ENCODE measurements around the gene ZCCHC14. TPM values are rescaled to one million over a fixed set of nuclear protein-coding genes. Genes with fewer than 3 reads are reported as not detected.

The ZCCHC14 gene
- total and polyA plus RNA-seq, 2 of the 13 experiments (the other 11 are each of a cell fraction or from before 2014, with no cell fraction given), result 12.4 to 12.5 TPM

DNA sequence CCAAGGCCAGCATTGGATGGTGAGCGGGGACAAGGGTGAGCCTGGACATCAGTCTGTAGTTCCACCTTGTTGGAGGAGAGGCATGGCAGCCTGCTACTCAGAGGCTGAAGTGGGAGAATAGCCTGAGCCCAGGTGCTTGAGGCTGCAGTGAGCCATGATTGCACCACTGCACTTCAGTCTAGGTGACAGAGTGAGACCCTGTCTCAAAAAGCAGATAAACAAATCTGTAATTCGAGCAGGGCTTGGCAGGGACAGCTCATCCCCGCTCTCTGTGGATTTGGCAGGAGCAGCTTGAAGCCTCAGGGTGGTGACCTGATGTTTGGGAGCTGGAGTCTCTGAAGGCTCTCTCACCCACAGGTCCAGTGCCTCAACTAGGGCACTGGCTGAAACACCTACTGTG lies 38.6 kb upstream of the ZCCHC14 start (continued):
- TF ChIP-seq GLI4 (CRISPR knock-in tag; IDR thresholded peaks at IDR 0.05; ENCODE audit: borderline replicate concordance) (no peak), GATAD2A (CRISPR knock-in tag; IDR thresholded peaks at IDR 0.05) (no peak), SOX6 (IDR thresholded peaks at IDR 0.05) (no peak), SOX6 (CRISPR knock-in tag; IDR thresholded peaks at IDR 0.05) (peak; percentile 13; the same call in 1 of the 2 replicates), ZNF772 (CRISPR knock-in tag; IDR thresholded peaks at IDR 0.05) (no peak), BHLHE40 (IDR thresholded peaks at IDR 0.05; ENCODE audit: low read length) (no peak), MLLT10 (CRISPR knock-in tag; IDR thresholded peaks at IDR 0.05) (no peak), ZMYM4 (CRISPR knock-in tag; IDR thresholded peaks at IDR 0.05) (0 out of 2 replicates have a peak, but pooled peaks have one; percentile 53), HDAC1 (CRISPR knock-in tag; IDR thresholded peaks at IDR 0.05) (peak; percentile 48; the same call in 1 of the 2 replicates), ZBTB42 (CRISPR knock-in tag; IDR thresholded peaks at IDR 0.05) (no peak), ASH2L (IDR thresholded peaks at IDR 0.05; ENCODE audit: insufficient read length, low read depth, low read length) (no peak), POLR2AphosphoS2 (IDR thresholded peaks at IDR 0.05; ENCODE audit: low read depth, low read length) (no peak), ZNF138 (CRISPR knock-in tag; IDR thresholded peaks at IDR 0.05; ENCODE audit: low read depth) (no peak), ETV5 (CRISPR knock-in tag; IDR thresholded peaks at IDR 0.05; ENCODE audit: borderline replicate concordance) (0 out of 2 replicates have a peak, but pooled peaks have one; percentile 12), SP4 (CRISPR knock-in tag; IDR thresholded peaks at IDR 0.05) (no peak), ELF1 (CRISPR knock-in tag; IDR thresholded peaks at IDR 0.05) (no peak), ZSCAN25 (CRISPR knock-in tag; IDR thresholded peaks at IDR 0.05) (no peak), ZBTB3 (CRISPR knock-in tag; IDR thresholded peaks at IDR 0.05; ENCODE audit: borderline replicate concordance, low read depth) (no peak), MBD4 (IDR thresholded peaks at IDR 0.05; ENCODE audit: borderline replicate concordance, low read length) (no peak), CCAR2 (optimal IDR thresholded peaks at IDR 0.05; ENCODE audit: low read depth, low read length) (no peak), PAF1 (CRISPR knock-in tag; IDR thresholded peaks at IDR 0.05) (no peak), ADNP (CRISPR knock-in tag; IDR thresholded peaks at IDR 0.05) (no peak), TOPORS (CRISPR knock-in tag; IDR thresholded peaks at IDR 0.05) (no peak)
- TF ChIP-seq, protein P1, sequence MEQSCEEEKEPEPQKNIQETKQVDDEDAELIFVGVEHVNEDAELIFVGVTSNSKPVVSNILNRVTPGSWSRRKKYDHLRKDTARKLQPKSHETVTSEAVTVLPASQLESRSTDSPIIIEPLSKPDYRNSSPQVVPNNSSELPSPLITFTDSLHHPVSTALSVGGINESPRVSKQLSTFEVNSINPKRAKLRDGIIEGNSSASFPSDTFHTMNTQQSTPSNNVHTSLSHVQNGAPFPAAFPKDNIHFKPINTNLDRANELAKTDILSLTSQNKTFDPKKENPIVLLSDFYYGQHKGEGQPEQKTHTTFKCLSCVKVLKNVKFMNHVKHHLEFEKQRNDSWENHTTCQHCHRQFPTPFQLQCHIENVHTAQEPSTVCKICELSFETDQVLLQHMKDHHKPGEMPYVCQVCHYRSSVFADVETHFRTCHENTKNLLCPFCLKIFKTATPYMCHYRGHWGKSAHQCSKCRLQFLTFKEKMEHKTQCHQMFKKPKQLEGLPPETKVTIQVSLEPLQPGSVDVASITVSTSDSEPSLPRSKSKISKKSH (CRISPR knock-in tag; IDR thresholded peaks at IDR 0.05; ENCODE audit: borderline replicate concordance), result 0 out of 2 replicates have a peak, but pooled peaks have one; percentile 51
- TF ChIP-seq, protein P2, sequence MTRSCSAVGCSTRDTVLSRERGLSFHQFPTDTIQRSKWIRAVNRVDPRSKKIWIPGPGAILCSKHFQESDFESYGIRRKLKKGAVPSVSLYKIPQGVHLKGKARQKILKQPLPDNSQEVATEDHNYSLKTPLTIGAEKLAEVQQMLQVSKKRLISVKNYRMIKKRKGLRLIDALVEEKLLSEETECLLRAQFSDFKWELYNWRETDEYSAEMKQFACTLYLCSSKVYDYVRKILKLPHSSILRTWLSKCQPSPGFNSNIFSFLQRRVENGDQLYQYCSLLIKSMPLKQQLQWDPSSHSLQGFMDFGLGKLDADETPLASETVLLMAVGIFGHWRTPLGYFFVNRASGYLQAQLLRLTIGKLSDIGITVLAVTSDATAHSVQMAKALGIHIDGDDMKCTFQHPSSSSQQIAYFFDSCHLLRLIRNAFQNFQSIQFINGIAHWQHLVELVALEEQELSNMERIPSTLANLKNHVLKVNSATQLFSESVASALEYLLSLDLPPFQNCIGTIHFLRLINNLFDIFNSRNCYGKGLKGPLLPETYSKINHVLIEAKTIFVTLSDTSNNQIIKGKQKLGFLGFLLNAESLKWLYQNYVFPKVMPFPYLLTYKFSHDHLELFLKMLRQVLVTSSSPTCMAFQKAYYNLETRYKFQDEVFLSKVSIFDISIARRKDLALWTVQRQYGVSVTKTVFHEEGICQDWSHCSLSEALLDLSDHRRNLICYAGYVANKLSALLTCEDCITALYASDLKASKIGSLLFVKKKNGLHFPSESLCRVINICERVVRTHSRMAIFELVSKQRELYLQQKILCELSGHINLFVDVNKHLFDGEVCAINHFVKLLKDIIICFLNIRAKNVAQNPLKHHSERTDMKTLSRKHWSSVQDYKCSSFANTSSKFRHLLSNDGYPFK (CRISPR knock-in tag; IDR thresholded peaks at IDR 0.05; ENCODE audit: borderline replicate concordance), result no peak
- TF ChIP-seq, protein P3, sequence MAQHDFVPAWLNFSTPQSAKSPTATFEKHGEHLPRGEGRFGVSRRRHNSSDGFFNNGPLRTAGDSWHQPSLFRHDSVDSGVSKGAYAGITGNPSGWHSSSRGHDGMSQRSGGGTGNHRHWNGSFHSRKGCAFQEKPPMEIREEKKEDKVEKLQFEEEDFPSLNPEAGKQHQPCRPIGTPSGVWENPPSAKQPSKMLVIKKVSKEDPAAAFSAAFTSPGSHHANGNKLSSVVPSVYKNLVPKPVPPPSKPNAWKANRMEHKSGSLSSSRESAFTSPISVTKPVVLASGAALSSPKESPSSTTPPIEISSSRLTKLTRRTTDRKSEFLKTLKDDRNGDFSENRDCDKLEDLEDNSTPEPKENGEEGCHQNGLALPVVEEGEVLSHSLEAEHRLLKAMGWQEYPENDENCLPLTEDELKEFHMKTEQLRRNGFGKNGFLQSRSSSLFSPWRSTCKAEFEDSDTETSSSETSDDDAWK (CRISPR knock-in tag; IDR thresholded peaks at IDR 0.05), result no peak
- TF ChIP-seq, protein P4, sequence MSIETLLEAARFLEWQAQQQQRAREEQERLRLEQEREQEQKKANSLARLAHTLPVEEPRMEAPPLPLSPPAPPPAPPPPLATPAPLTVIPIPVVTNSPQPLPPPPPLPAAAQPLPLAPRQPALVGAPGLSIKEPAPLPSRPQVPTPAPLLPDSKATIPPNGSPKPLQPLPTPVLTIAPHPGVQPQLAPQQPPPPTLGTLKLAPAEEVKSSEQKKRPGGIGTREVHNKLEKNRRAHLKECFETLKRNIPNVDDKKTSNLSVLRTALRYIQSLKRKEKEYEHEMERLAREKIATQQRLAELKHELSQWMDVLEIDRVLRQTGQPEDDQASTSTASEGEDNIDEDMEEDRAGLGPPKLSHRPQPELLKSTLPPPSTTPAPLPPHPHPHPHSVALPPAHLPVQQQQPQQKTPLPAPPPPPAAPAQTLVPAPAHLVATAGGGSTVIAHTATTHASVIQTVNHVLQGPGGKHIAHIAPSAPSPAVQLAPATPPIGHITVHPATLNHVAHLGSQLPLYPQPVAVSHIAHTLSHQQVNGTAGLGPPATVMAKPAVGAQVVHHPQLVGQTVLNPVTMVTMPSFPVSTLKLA (IDR thresholded peaks at IDR 0.05), result no peak

All from HepG2 (cell line).